Neural progenitor cell (in vitro differentiated cells): ENCODE results near the gene CDC42SE2. TPM values are rescaled to one million over a fixed set of nuclear protein-coding genes. Genes with fewer than 3 reads are reported as not detected.
"Not testable (repeated sequence)": the region's sequence is repeated elsewhere in the genome, so short reads cannot be mapped to it uniquely, and the experiment has no call there.

Experiments
- DNase-seq: peaks from one replicate; pipeline ENCODE4 v3.0.0-alpha.2; 2016; ENCODE audit warnings: low spot score
- H2AFZ ChIP-seq: fragments of 200-600 bp; sonication (generic); replicated peaks from 2 replicates; pipeline ENCODE4 v1.6.1; 2016; ENCODE audit warnings: antibody characterized with exemption
- H3F3A ChIP-seq: fragments of 200-600 bp; sonication (generic); 2 replicates; pipeline ENCODE4 v1.6.1; 2016; ENCODE audit warnings: antibody characterized with exemption, low read depth
- H3K27ac ChIP-seq: fragments of 200-600 bp; sonication (generic); 2 replicates; pipeline ENCODE4 v1.5.1; 2016; ENCODE audit warnings: mild to moderate bottlenecking
- H3K27me3 ChIP-seq: fragments of 200-600 bp; sonication (generic); 2 replicates; pipeline ENCODE4 v1.6.1; 2016; ENCODE audit warnings: mild to moderate bottlenecking, moderate library complexity
- H3K36me3 ChIP-seq: fragments of 200-600 bp; sonication (generic); 2 replicates; pipeline ENCODE4 v1.5.1; 2016
- H3K4me1 ChIP-seq: fragments of 200-600 bp; sonication (generic); 2 replicates; pipeline ENCODE4 v1.6.1; 2016; ENCODE audit warnings: mixed run types
- H3K4me2 ChIP-seq: fragments of 200-600 bp; sonication (generic); 2 replicates; pipeline ENCODE4 v1.6.1; 2016
- H3K4me3 ChIP-seq: fragments of 200-600 bp; sonication (generic); 2 replicates; pipeline ENCODE4 v1.5.1; 2016
- H3K79me2 ChIP-seq: fragments of 200-600 bp; sonication (generic); 2 replicates; pipeline ENCODE4 v1.6.1; 2016; ENCODE audit warnings: low read depth
- H3K9ac ChIP-seq: fragments of 200-600 bp; sonication (generic); 2 replicates; pipeline ENCODE4 v1.6.1; 2016
- H3K9me3 ChIP-seq: fragments of 200-600 bp; sonication (generic); 2 replicates; pipeline ENCODE4 v1.5.1; 2016; ENCODE audit warnings: low read depth
- H4K20me1 ChIP-seq: fragments of 200-600 bp; sonication (generic); 2 replicates; pipeline ENCODE4 v1.6.1; 2016; ENCODE audit warnings: low read depth
- H3K27ac Mint-ChIP-seq: 3 replicates; pipeline ENCODE4 v1.8.0; 2021; ENCODE audit warnings: mixed read lengths
- H3K27me3 Mint-ChIP-seq: 2 replicates; pipeline ENCODE4 v1.8.0; 2022; ENCODE audit warnings: low read depth, mild to moderate bottlenecking, inconsistent platforms, moderate library complexity, mixed read lengths; ENCODE audit not compliant: insufficient read depth
- H3K36me3 Mint-ChIP-seq: 3 replicates; pipeline ENCODE4 v1.8.0; 2021; ENCODE audit warnings: mixed read lengths
- H3K4me1 Mint-ChIP-seq: 3 replicates; pipeline ENCODE4 v1.8.0; 2021; ENCODE audit warnings: mixed read lengths
- H3K4me3 Mint-ChIP-seq: 3 replicates; pipeline ENCODE4 v1.8.0; 2021; ENCODE audit warnings: mild to moderate bottlenecking, moderate library complexity, mixed read lengths
- H3K9me3 Mint-ChIP-seq: 3 replicates; pipeline ENCODE4 v1.8.0; 2020; ENCODE audit warnings: mixed read lengths
- EZH2 ChIP-seq: fragments of 200-600 bp; sonication (generic); IDR thresholded peaks from 2 replicates; pipeline ENCODE4 v1.6.1; 2017; ENCODE audit warnings: antibody characterized with exemption, mild to moderate bottlenecking, moderate library complexity
- EZH2phosphoT487 ChIP-seq: fragments of 200-600 bp; sonication (generic); IDR thresholded peaks from 2 replicates; pipeline ENCODE4 v1.6.1; 2017; ENCODE audit warnings: antibody characterized with exemption
- total RNA-seq: library from RNA; depleted of rRNA; stranded (reverse); fragments of >200 nt; gene quantifications from 2 replicates; pipeline ENCODE4 v1.2.3, GENCODE V29; 2015; ENCODE audit warnings: low replicate concordance
- TF ChIP-seq, protein P1 (sequence below): fragments of 200-600 bp; sonication (generic); IDR thresholded peaks from 2 replicates; pipeline ENCODE4 v1.5.1; 2017; ENCODE audit warnings: antibody characterized with exemption, mild to moderate bottlenecking

The CDC42SE2 gene
- total RNA-seq, 1 donor from 2014 or later = 79.9 TPM

DNA sequence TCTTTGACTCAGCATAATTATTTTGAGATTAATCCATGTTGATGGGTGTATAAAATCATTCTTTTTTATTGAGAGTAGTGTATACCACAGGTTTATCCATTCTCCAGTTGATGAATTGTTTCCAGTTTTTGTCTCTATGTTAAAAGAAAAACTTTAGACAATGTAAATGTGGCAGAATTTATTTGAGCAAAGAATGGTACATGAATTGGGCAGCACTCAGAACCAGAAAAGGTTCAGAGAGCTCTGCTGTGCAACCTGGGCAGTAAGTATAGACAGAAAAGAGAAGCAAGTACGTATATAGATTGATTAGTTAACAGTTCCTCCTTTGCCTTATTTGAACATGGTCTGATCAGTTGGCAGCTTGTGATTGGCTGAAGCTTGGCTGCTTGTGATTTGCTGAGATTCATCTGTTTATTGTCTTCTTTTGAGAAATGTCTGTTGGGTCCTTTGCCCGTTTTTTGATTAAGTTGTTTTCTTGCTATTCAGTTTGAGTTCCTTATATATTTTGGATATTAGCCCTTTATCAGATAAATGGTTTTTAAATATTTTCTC is 41.4 kb downstream of the CDC42SE2 start:
- H3K27me3 ChIP-seq = no peaks in the 10 kb centered on the region
- peaks cover 70% of the 10 kb centered on the region for H3K79me2 ChIP-seq
- H3K27ac ChIP-seq = no peak overlapping the region
- no peak for DNase-seq
- Mint-ChIP-seq H3K4me1 (no peaks in the 10 kb centered on the region), H3K4me3 (no peak overlapping the region), H3K27ac (no peak overlapping the region), H3K27me3 (peaks cover 3% of the 10 kb centered on the region), H3K9me3 (peaks cover 37% of the 10 kb centered on the region), H3K36me3 (peaks cover 31% of the 10 kb centered on the region)
- no peak overlapping the region for H3K4me2 ChIP-seq
- peaks cover 6% of the 10 kb centered on the region for H3K9me3 ChIP-seq
- no peaks in the 10 kb centered on the region for H4K20me1 ChIP-seq
- no peak overlapping the region for H2AFZ ChIP-seq
- H3K4me1 ChIP-seq = no peaks in the 10 kb centered on the region
- no peak overlapping the region for H3K4me3 ChIP-seq
- no peaks in the 10 kb centered on the region for H3K36me3 ChIP-seq
- no peak for TF ChIP-seq EZH2phosphoT487
- TF ChIP-seq, protein P1, sequence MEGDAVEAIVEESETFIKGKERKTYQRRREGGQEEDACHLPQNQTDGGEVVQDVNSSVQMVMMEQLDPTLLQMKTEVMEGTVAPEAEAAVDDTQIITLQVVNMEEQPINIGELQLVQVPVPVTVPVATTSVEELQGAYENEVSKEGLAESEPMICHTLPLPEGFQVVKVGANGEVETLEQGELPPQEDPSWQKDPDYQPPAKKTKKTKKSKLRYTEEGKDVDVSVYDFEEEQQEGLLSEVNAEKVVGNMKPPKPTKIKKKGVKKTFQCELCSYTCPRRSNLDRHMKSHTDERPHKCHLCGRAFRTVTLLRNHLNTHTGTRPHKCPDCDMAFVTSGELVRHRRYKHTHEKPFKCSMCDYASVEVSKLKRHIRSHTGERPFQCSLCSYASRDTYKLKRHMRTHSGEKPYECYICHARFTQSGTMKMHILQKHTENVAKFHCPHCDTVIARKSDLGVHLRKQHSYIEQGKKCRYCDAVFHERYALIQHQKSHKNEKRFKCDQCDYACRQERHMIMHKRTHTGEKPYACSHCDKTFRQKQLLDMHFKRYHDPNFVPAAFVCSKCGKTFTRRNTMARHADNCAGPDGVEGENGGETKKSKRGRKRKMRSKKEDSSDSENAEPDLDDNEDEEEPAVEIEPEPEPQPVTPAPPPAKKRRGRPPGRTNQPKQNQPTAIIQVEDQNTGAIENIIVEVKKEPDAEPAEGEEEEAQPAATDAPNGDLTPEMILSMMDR = no peak
- TF ChIP-seq EZH2 = no peak
- H3F3A ChIP-seq = no peaks in the 10 kb centered on the region
- no peak overlapping the region for H3K9ac ChIP-seq

- Mint-ChIP-seq H3K4me1 (no peaks in the 10 kb centered on the region), H3K27ac (no peak overlapping the region), H3K4me3 (no peak overlapping the region), H3K9me3 (peaks cover 35% of the 10 kb centered on the region), H3K36me3 (peaks cover 30% of the 10 kb centered on the region), H3K27me3 (peaks cover 3% of the 10 kb centered on the region)
- Histone ChIP-seq H3K9ac (no peak overlapping the region), H3K4me3 (no peak overlapping the region), H3K36me3 (no peaks in the 10 kb centered on the region), H3K4me2 (no peak overlapping the region), H3K27me3 (no peaks in the 10 kb centered on the region), H2AFZ (no peak overlapping the region), H3F3A (no peaks in the 10 kb centered on the region), H3K27ac (no peak overlapping the region), H3K9me3 (peaks cover 6% of the 10 kb centered on the region), H3K79me2 (peaks cover 63% of the 10 kb centered on the region), H3K4me1 (no peaks in the 10 kb centered on the region), H4K20me1 (no peaks in the 10 kb centered on the region)
- TF ChIP-seq, protein P1 = no peak
- TF ChIP-seq EZH2phosphoT487 = no peak
- DNase-seq = no peak
Observed at GRCh38 chr5:131305906-131306305, 42.1 kb downstream of the CDC42SE2 start.

GRCh38 chr5:131312235-131312772 is 48.5 kb downstream of the CDC42SE2 start:
- DNase-seq = peak; percentile 6
- not testable (repeated sequence) for H3K4me3 Mint-ChIP-seq

GRCh38 chr5:131316026-131316425 is 52.2 kb downstream of the CDC42SE2 start:
- H3K9me3 ChIP-seq = no peaks in the 10 kb centered on the region
- peaks cover 14% of the 10 kb centered on the region for H3K4me1 ChIP-seq
- H2AFZ ChIP-seq = no peak overlapping the region
- H4K20me1 ChIP-seq = no peaks in the 10 kb centered on the region
- H3K27ac ChIP-seq = no peak overlapping the region
- DNase-seq = no peak
- H3K79me2 ChIP-seq = peaks cover 74% of the 10 kb centered on the region
- H3K36me3 Mint-ChIP-seq = peaks cover 40% of the 10 kb centered on the region
- peak overlapping the region; percentile 6 for H3K4me2 ChIP-seq
- H3K9me3 Mint-ChIP-seq = peaks cover 45% of the 10 kb centered on the region
- peaks cover 11% of the 10 kb centered on the region for H3K4me1 Mint-ChIP-seq
- no peaks in the 10 kb centered on the region for H3K36me3 ChIP-seq
- peaks cover 7% of the 10 kb centered on the region for H3K27me3 Mint-ChIP-seq
- H3F3A ChIP-seq = peaks cover 3% of the 10 kb centered on the region
- no peak overlapping the region for H3K27ac Mint-ChIP-seq
- no peak overlapping the region for H3K4me3 Mint-ChIP-seq
- no peaks in the 10 kb centered on the region for H3K27me3 ChIP-seq
- no peak overlapping the region for H3K4me3 ChIP-seq
- no peak overlapping the region for H3K9ac ChIP-seq
- TF ChIP-seq, protein P1 = no peak
- TF ChIP-seq EZH2 (no peak), EZH2phosphoT487 (no peak)

More at GRCh38 chr5:131312235-131312772, 48.5 kb downstream of the CDC42SE2 start:
- not testable (repeated sequence) for H3K9ac ChIP-seq, H3K27me3 Mint-ChIP-seq, H3K9me3 ChIP-seq, H3K27ac ChIP-seq, H3K27me3 ChIP-seq, H3K36me3 ChIP-seq, H4K20me1 ChIP-seq, H3K27ac Mint-ChIP-seq, H3F3A ChIP-seq
- Histone ChIP-seq H2AFZ (peak overlapping the region; percentile 10), H3K4me1 (peaks cover 14% of the 10 kb centered on the region), H3K4me3 (peak overlapping the region; percentile 32), H3K4me2 (peak overlapping the region; percentile 61), H3K79me2 (peaks cover 63% of the 10 kb centered on the region)
- H3K9me3 Mint-ChIP-seq = peaks cover 41% of the 10 kb centered on the region
- peaks cover 26% of the 10 kb centered on the region for H3K36me3 Mint-ChIP-seq
- peaks cover 11% of the 10 kb centered on the region for H3K4me1 Mint-ChIP-seq
